ENCODE results near the gene EFCC1.

- TF ChIP-seq, protein P1, sequence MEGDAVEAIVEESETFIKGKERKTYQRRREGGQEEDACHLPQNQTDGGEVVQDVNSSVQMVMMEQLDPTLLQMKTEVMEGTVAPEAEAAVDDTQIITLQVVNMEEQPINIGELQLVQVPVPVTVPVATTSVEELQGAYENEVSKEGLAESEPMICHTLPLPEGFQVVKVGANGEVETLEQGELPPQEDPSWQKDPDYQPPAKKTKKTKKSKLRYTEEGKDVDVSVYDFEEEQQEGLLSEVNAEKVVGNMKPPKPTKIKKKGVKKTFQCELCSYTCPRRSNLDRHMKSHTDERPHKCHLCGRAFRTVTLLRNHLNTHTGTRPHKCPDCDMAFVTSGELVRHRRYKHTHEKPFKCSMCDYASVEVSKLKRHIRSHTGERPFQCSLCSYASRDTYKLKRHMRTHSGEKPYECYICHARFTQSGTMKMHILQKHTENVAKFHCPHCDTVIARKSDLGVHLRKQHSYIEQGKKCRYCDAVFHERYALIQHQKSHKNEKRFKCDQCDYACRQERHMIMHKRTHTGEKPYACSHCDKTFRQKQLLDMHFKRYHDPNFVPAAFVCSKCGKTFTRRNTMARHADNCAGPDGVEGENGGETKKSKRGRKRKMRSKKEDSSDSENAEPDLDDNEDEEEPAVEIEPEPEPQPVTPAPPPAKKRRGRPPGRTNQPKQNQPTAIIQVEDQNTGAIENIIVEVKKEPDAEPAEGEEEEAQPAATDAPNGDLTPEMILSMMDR (IDR thresholded peaks at IDR 0.05): no peak
- no peak for TF ChIP-seq POLR2A (IDR thresholded peaks at IDR 0.05)
Observed at GRCh38 chr3:129006864-129007263, 5.8 kb downstream of the EFCC1 start.
